ENCODE results near the gene DTNB.

DNA sequence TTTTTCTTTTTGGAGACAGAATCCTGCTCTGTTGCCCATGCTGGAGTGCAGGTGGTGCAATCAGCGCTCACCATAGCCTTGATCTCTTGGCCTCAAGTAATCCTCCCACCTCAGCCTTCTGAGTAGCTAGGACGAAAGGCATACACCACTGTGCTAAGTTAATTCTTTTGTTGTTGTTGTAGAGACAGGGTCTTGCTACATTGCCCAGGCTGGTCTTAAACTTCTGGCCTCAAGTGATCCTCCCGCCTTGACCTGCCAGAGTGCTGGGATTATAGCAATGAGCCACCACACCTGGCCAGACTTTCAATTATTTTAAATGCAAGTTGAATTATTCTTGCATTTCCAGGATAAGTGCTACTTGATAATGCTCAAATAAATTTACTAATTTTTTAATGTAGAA is 126.5 kb downstream of the DTNB start:
- TF ChIP-seq, protein P1, sequence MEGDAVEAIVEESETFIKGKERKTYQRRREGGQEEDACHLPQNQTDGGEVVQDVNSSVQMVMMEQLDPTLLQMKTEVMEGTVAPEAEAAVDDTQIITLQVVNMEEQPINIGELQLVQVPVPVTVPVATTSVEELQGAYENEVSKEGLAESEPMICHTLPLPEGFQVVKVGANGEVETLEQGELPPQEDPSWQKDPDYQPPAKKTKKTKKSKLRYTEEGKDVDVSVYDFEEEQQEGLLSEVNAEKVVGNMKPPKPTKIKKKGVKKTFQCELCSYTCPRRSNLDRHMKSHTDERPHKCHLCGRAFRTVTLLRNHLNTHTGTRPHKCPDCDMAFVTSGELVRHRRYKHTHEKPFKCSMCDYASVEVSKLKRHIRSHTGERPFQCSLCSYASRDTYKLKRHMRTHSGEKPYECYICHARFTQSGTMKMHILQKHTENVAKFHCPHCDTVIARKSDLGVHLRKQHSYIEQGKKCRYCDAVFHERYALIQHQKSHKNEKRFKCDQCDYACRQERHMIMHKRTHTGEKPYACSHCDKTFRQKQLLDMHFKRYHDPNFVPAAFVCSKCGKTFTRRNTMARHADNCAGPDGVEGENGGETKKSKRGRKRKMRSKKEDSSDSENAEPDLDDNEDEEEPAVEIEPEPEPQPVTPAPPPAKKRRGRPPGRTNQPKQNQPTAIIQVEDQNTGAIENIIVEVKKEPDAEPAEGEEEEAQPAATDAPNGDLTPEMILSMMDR (IDR thresholded peaks at IDR 0.05): no peak
- TF ChIP-seq POLR2A (IDR thresholded peaks at IDR 0.05): no peak

All from ovary (tissue), 3 donors.